Measurements from ENCODE around the gene SEBOX.

- TF ChIP-seq CTCF (IDR thresholded peaks at IDR 0.05) (no peak), POLR2A (IDR thresholded peaks at IDR 0.05) (no peak), EP300 (IDR thresholded peaks at IDR 0.05) (no peak)
These were observed 15.1 kb upstream of the SEBOX start for GRCh38 chr17:28379814-28380801.
